Measurements from ENCODE around the gene CGNL1.

CGNL1 gene

GRCh38 chr15:57592836-57593420, 216.6 kb downstream of the CGNL1 start:
- no peaks in the 10 kb centered on the region for H3K9me2 ChIP-seq (replicated peaks; ENCODE audit: insufficient read depth, low read length)
- H3K27me3 ChIP-seq (replicated peaks; ENCODE audit: insufficient read depth, low read length): no peaks in the 10 kb centered on the region
- H3K4me2 ChIP-seq (ENCODE audit: low read depth, low read length): no peak overlapping the region
- no peak for DNase-seq
- H3K79me2 ChIP-seq (ENCODE audit: low read length): no peaks in the 10 kb centered on the region
- no peaks in the 10 kb centered on the region for H3K9me3 ChIP-seq (replicated peaks; ENCODE audit: insufficient read depth, low read length)
- H2AFZ ChIP-seq (ENCODE audit: low read length): no peak overlapping the region
- no peaks in the 10 kb centered on the region for H3F3A ChIP-seq (ENCODE audit: insufficient read depth, low read length)
- no peaks in the 10 kb centered on the region for H3K4me1 ChIP-seq (ENCODE audit: low read length)
- no peaks in the 10 kb centered on the region for H3K36me3 ChIP-seq (replicated peaks; ENCODE audit: insufficient read depth, low read length)
- no peak overlapping the region for H3K27ac ChIP-seq (ENCODE audit: low read length)
- TF ChIP-seq EZH2phosphoT487 (IDR thresholded peaks at IDR 0.05; ENCODE audit: low read length) (no peak), EZH2 (optimal IDR thresholded peaks at IDR 0.05; ENCODE audit: low read depth, low read length) (no peak), CTCF (IDR thresholded peaks at IDR 0.05; ENCODE audit: low read length) (no peak)
- H3K9ac ChIP-seq (ENCODE audit: low read length): no peak overlapping the region
- H4K20me1 ChIP-seq (ENCODE audit: insufficient read depth, low read length): no peaks in the 10 kb centered on the region
- H3K4me3 ChIP-seq (ENCODE audit: low read length): no peak overlapping the region

- H2AFZ ChIP-seq (ENCODE audit: low read length): no peak overlapping the region
- H3K27ac ChIP-seq (ENCODE audit: low read length): no peak overlapping the region
Observed at GRCh38 chr15:57594479-57594878, 218.2 kb downstream of the CGNL1 start.

GRCh38 chr15:57595011-57595866, 218.9 kb downstream of the CGNL1 start:
- TF ChIP-seq EZH2 (optimal IDR thresholded peaks at IDR 0.05; ENCODE audit: low read depth, low read length) (no peak), EZH2phosphoT487 (IDR thresholded peaks at IDR 0.05; ENCODE audit: low read length) (no peak), CTCF (IDR thresholded peaks at IDR 0.05; ENCODE audit: low read length) (no peak)
- Histone ChIP-seq H4K20me1 (ENCODE audit: insufficient read depth, low read length) (no peaks in the 10 kb centered on the region), H3K36me3 (replicated peaks; ENCODE audit: insufficient read depth, low read length) (no peaks in the 10 kb centered on the region), H3K4me2 (ENCODE audit: low read depth, low read length) (no peak overlapping the region), H3K9me3 (replicated peaks; ENCODE audit: insufficient read depth, low read length) (no peaks in the 10 kb centered on the region), H3K4me3 (ENCODE audit: low read length) (no peak overlapping the region), H2AFZ (ENCODE audit: low read length) (no peak overlapping the region), H3K27me3 (replicated peaks; ENCODE audit: insufficient read depth, low read length) (no peaks in the 10 kb centered on the region), H3K9me2 (replicated peaks; ENCODE audit: insufficient read depth, low read length) (no peaks in the 10 kb centered on the region), H3K4me1 (ENCODE audit: low read length) (no peaks in the 10 kb centered on the region), H3K79me2 (ENCODE audit: low read length) (no peaks in the 10 kb centered on the region), H3K9ac (ENCODE audit: low read length) (no peak overlapping the region), H3K27ac (ENCODE audit: low read length) (no peak overlapping the region), H3F3A (ENCODE audit: insufficient read depth, low read length) (no peaks in the 10 kb centered on the region)
- no peak for DNase-seq

More at GRCh38 chr15:57594479-57594878, 218.2 kb downstream of the CGNL1 start:
- no peak for DNase-seq
- TF ChIP-seq CTCF (IDR thresholded peaks at IDR 0.05; ENCODE audit: low read length): no peak
- no peak for TF ChIP-seq EZH2 (optimal IDR thresholded peaks at IDR 0.05; ENCODE audit: low read depth, low read length)
- Histone ChIP-seq H3K4me2 (ENCODE audit: low read depth, low read length) (no peak overlapping the region), H3K36me3 (replicated peaks; ENCODE audit: insufficient read depth, low read length) (no peaks in the 10 kb centered on the region), H3K9me3 (replicated peaks; ENCODE audit: insufficient read depth, low read length) (no peaks in the 10 kb centered on the region), H3K9me2 (replicated peaks; ENCODE audit: insufficient read depth, low read length) (no peaks in the 10 kb centered on the region), H3K4me3 (ENCODE audit: low read length) (no peak overlapping the region), H3K4me1 (ENCODE audit: low read length) (no peaks in the 10 kb centered on the region), H3F3A (ENCODE audit: insufficient read depth, low read length) (no peaks in the 10 kb centered on the region), H4K20me1 (ENCODE audit: insufficient read depth, low read length) (no peaks in the 10 kb centered on the region), H3K27me3 (replicated peaks; ENCODE audit: insufficient read depth, low read length) (no peaks in the 10 kb centered on the region), H3K79me2 (ENCODE audit: low read length) (no peaks in the 10 kb centered on the region), H3K9ac (ENCODE audit: low read length) (no peak overlapping the region)
